Measurements from ENCODE around the gene PFN4.

The PFN4 gene

DNA sequence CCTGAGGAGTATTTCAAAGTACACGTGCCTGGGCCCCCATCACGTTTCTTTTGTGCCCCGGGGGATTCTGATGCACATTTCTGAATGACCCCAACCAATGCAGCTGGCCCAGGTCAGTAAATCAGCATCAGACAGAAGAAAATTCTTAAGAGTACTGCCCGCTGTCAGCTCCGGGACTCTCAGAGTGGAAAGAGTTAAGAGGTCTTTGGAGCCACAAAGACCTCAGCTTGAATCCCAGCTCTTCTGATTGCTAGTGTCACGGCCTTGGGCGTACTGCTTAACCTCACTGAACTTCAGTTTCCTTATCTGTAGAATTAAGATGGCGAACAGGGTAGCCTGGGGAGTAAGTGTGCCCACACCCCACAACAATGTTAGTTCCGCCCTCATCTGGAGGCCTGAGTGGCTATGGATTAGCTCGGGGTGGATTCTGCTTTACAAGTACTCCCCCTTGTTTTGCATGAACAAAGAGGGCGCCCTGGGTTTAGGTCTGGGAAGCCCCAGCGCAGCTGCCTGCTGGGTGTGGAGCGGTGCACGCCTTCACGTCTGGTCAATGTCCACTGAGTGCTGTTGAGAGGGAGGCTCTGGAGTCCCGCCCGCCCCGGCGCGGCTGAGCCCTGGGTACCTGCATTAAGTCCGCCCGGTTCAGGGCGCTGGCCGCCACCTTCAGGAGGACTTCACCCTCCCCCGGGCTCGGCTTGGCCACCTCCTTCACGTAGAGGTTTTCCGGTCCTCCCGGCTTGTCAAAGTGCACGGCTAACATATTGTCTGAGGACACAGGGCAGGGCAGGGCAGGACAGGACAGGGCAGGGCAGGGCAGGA lies 39.4 kb downstream of the PFN4 start:
- TF ChIP-seq, protein P1, sequence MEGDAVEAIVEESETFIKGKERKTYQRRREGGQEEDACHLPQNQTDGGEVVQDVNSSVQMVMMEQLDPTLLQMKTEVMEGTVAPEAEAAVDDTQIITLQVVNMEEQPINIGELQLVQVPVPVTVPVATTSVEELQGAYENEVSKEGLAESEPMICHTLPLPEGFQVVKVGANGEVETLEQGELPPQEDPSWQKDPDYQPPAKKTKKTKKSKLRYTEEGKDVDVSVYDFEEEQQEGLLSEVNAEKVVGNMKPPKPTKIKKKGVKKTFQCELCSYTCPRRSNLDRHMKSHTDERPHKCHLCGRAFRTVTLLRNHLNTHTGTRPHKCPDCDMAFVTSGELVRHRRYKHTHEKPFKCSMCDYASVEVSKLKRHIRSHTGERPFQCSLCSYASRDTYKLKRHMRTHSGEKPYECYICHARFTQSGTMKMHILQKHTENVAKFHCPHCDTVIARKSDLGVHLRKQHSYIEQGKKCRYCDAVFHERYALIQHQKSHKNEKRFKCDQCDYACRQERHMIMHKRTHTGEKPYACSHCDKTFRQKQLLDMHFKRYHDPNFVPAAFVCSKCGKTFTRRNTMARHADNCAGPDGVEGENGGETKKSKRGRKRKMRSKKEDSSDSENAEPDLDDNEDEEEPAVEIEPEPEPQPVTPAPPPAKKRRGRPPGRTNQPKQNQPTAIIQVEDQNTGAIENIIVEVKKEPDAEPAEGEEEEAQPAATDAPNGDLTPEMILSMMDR (IDR thresholded peaks at IDR 0.05; ENCODE audit: unreplicated experiment in 3 of 3) = no peak
- Mint-ChIP-seq H3K4me1 (peaks cover 35% of the 10 kb centered on the region), H3K27ac (peak overlapping the region; percentile 98 to 99 (median 99)), H3K4me3 (peak overlapping the region; percentile 90 to 96 (median 93)), H3K9me3 (no peaks in the 10 kb centered on the region), H3K27me3 (ENCODE audit: low read depth) (no peaks in the 10 kb centered on the region), H3K36me3 (ENCODE audit: low read depth) (peaks cover 39% of the 10 kb centered on the region)

DNA sequence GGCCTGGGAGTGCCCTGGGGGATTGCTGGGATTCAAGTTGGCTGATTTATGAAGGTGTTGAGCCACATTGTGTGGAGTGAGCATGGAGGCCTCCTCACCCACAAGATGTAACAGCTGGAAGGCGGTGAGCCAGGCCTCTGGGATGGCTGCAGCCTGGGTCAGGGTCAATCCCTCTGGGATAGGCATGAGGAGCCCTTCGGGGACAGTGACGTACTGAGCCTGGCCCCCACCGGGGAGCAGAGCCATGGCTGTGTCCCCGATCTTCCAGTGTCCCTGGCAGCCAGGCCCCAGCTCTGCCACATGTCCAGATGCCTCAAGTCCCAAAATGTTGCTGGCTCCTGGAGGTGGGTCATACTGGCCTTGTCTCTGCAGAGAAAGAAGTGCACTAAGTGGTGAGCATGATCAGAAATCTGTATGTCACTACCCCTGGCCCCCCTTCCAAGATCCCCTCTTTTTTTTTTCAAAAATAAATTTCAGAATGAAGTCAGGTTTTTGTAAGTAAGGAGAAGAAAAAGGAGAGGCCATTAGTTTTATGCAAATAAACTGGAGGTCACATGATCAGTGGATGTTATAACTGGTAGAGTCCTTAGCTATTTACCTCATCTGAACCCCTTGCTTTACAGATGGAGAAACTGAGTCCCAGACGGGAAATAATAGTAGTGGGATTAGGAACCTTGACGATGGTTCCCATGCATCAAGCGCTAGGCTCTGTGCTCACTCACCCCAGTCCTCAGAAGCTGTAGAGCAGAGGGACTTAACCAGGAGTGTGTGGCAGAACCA lies 40.2 kb downstream of the PFN4 start:
- peaks cover 3% of the 10 kb centered on the region for H3K27me3 Mint-ChIP-seq (ENCODE audit: low read depth)
- peaks cover 36% of the 10 kb centered on the region for H3K36me3 Mint-ChIP-seq (ENCODE audit: low read depth)
- peaks cover 37% of the 10 kb centered on the region for H3K4me1 Mint-ChIP-seq
- TF ChIP-seq, protein P1 (IDR thresholded peaks at IDR 0.05; ENCODE audit: unreplicated experiment in 3 of 3) = no peak
- H3K9me3 Mint-ChIP-seq = no peaks in the 10 kb centered on the region
- peak overlapping the region; percentile 90 to 96 (median 93) for H3K4me3 Mint-ChIP-seq
- H3K27ac Mint-ChIP-seq = peak overlapping the region; percentile 98 to 99 (median 99)

DNA sequence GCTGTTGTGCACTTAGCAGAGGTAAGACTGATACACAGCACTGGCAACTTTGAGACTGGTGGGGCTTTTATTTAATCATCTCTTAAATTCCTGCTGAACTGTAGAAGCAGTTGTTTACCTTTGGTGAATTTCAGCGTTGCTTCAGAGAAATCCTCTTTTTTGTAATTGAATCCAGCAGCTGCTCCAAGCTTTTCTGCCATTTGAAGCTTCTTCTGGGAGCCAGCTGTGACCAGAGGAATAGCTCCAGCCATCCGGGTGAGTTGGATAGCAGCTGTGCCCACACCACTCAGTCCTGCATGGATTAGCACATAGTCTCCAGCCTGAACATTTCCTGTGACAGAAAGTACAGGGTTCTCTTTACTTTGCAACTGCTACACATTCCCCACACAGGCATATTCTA lies 42.4 kb downstream of the PFN4 start:
- TF ChIP-seq, protein P1 (IDR thresholded peaks at IDR 0.05; ENCODE audit: unreplicated experiment in 3 of 3) = no peak
- peaks cover 4% of the 10 kb centered on the region for H3K27me3 Mint-ChIP-seq (ENCODE audit: low read depth)
- peaks cover 36% of the 10 kb centered on the region for H3K36me3 Mint-ChIP-seq (ENCODE audit: low read depth)
- peaks cover 51% of the 10 kb centered on the region for H3K4me1 Mint-ChIP-seq
- H3K4me3 Mint-ChIP-seq = peak overlapping the region in 2 of 3 experiments; percentile 37 to 71
- H3K9me3 Mint-ChIP-seq = no peaks in the 10 kb centered on the region
- peak overlapping the region; percentile 79 to 92 (median 86) for H3K27ac Mint-ChIP-seq

DNA sequence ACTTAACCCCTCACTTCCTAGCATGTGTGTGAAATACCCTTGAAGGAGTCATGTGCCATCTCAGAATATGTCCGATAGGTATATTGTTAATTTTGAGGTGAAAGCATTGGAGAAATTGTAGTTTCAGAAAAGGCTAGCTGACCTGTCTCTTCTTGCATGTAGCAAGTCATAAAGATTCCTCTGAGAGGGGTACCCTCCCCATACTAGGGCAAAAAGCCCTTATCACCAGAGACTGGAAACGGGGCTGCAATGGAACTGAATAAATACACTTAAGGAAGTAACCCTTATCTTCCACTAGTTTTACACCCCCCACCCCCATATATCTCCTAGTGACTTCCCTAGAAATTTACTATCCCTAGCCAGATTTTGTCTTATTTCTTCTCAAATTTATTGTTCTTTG lies 45.3 kb downstream of the PFN4 start:
- H3K4me3 Mint-ChIP-seq = peak overlapping the region; percentile 97 to 98 (median 97)
- H3K9me3 Mint-ChIP-seq = no peaks in the 10 kb centered on the region
- peaks cover 50% of the 10 kb centered on the region for H3K4me1 Mint-ChIP-seq
- peak overlapping the region; percentile 93 to 98 (median 96) for H3K27ac Mint-ChIP-seq
- H3K27me3 Mint-ChIP-seq (ENCODE audit: low read depth) = peaks cover 4% of the 10 kb centered on the region
- H3K36me3 Mint-ChIP-seq (ENCODE audit: low read depth) = peaks cover 41% of the 10 kb centered on the region
- TF ChIP-seq, protein P1 (IDR thresholded peaks at IDR 0.05; ENCODE audit: unreplicated experiment in 3 of 3) = no peak

DNA sequence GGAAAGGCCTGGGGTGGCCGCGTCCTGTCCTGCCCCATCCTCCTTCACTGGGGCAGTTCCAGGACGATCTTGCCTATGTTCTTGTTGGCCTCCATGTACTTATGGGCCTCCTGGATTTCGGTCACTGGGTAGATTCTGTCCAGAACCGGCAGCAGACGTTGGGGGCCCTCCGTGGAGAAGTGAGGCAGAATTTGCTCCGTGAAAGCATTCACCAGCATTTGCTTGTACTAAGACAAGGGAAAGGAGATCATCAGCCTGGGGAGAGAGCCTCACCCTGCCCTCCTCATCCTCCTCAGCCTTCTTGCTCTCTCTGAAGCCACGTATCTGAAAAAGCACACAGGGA lies 45.6 kb downstream of the PFN4 start:
- Mint-ChIP-seq H3K27me3 (ENCODE audit: low read depth) (peaks cover 4% of the 10 kb centered on the region), H3K4me1 (peaks cover 48% of the 10 kb centered on the region), H3K36me3 (ENCODE audit: low read depth) (peaks cover 41% of the 10 kb centered on the region)

More for the DNA sequence above, 45.6 kb downstream of the PFN4 start:
- Mint-ChIP-seq H3K4me3 (peak overlapping the region; percentile 97 to 98 (median 97)), H3K9me3 (no peaks in the 10 kb centered on the region), H3K27ac (peak overlapping the region; percentile 93 to 98 (median 96))
- TF ChIP-seq, protein P1 (IDR thresholded peaks at IDR 0.05; ENCODE audit: unreplicated experiment in 3 of 3) = no peak

Measured in nephron (organoid).